ENCODE data around the gene FLRT1.
"Not testable (repeated sequence)": the region's sequence is repeated elsewhere in the genome, so short reads cannot be mapped to it uniquely, and the experiment has no call there.

DNA sequence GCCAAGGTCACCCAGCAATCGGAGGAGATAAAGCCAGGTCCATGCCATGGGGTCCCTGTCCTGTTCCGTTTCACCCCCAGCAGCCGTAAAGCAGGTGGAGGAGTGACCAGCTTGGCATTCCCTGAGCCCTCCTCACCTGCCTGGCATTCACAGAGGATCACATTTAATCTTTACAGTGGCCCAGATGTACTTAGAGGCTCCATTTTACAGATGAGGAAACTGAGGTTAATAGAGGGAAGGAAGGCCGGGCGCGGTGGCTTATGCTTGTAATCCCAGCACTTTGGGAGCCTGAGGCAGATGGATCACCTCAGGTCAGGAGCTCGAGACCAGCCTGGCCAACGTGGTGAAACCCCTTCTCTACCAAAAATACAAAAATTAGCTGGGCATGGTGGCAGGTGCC is 11.6 kb downstream of the FLRT1 start:
- TF ChIP-seq CTCF, EP300, POLR2AphosphoS5 (IDR thresholded peaks at IDR 0.05): not testable (repeated sequence)
